ENCODE results near the gene GSTM3.

DNA sequence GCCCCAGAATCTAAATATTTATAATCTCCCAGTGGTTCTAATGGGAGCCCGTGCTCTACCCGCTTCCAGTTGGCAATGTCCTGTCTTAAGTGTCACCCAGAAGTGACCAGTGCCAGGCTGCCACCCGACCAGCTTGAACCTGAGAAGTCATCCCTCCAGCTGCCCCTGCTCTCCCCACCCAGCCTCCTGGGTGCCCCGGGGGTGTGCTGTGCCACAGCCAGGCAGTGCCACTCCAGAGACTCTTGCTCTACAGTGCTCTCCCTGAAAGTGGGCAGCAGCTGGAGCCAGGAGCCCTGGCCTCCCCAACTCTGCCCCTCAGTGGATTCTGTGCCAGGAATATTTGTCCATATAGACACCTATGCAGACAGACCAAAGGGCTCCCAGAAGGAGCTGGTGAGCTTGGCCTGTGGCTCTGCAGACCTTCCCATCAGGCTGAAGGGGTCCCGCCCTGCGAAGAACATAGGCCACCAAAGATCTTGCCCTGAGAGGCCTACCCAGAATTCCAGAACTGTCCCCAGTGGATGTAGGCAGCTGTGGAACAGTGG, 31.9 kb upstream of the GSTM3 start:
- no peak for TF ChIP-seq CTCF (IDR thresholded peaks at IDR 0.05; ENCODE audit: low read depth, low read length)
- no peak for TF ChIP-seq POLR2A (IDR thresholded peaks at IDR 0.05; ENCODE audit: extremely low read depth, insufficient read length)
- no peak for TF ChIP-seq MAX (IDR thresholded peaks at IDR 0.05; ENCODE audit: low read depth, low read length)
- TF ChIP-seq MYC (IDR thresholded peaks at IDR 0.05; ENCODE audit: low read depth, low read length) = no peak

Data from NB4 (cell line).